ENCODE measurements around the gene FCAMR.

DNA sequence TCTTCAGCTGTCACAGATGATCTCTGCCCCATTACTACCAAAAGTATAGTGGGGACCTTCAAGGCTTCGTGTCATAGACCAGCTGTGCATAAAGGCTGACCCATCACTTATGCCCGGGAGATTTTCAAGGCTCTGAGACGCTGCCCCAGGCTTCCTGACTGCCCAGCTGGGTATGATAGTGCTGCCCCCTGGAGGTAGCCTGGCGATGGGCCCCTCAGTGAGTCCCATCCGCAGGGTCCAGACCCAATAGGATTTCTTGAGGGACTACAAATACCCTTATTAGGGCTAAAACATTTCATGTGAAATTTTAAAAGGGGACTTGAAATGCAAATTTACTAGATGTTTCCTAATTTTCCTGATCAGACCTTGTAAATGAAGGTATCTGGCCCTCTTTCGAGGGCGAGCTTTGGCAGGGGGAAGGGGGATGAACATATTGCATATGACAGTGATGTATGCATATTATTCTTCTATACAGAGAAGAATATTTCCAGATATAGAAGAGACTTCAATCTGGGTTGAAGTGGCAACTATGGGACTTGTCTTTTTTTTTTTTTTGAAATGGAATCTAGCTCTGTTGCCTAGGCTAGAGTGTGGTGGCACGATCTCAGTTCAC is 36.8 kb downstream of the FCAMR start:
- TF ChIP-seq, protein P1, sequence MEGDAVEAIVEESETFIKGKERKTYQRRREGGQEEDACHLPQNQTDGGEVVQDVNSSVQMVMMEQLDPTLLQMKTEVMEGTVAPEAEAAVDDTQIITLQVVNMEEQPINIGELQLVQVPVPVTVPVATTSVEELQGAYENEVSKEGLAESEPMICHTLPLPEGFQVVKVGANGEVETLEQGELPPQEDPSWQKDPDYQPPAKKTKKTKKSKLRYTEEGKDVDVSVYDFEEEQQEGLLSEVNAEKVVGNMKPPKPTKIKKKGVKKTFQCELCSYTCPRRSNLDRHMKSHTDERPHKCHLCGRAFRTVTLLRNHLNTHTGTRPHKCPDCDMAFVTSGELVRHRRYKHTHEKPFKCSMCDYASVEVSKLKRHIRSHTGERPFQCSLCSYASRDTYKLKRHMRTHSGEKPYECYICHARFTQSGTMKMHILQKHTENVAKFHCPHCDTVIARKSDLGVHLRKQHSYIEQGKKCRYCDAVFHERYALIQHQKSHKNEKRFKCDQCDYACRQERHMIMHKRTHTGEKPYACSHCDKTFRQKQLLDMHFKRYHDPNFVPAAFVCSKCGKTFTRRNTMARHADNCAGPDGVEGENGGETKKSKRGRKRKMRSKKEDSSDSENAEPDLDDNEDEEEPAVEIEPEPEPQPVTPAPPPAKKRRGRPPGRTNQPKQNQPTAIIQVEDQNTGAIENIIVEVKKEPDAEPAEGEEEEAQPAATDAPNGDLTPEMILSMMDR (optimal IDR thresholded peaks at IDR 0.05 in 1 of 3, IDR thresholded peaks at IDR 0.05 in 1 of 3, conservative IDR thresholded peaks at IDR 0.05 in 1 of 3; ENCODE audit: extremely low read depth in 1 of 3, insufficient read depth in 2 of 3, low read length in 3 of 3), result peak; percentile 61 to 73 (median 63)
- TF ChIP-seq EZH2 (IDR thresholded peaks at IDR 0.05; ENCODE audit: low read length), result no peak

Measured in keratinocyte (primary cell).